Measurements from ENCODE around the gene SRP19.

- TF ChIP-seq CTCF (IDR thresholded peaks at IDR 0.05) (no peak), EZH2 (IDR thresholded peaks at IDR 0.05) (no peak)
These were observed 54.7 kb downstream of the SRP19 start for GRCh38 chr5:112915831-112916230.

Measured in neural progenitor cell (in vitro differentiated cells).